Esophagus squamous epithelium (tissue), 5 donors: ENCODE measurements around the gene ZMYND19. TPM values are rescaled to one million over a fixed set of nuclear protein-coding genes. Genes with fewer than 3 reads are reported as not detected.
"Not testable (repeated sequence)": the region's sequence is repeated elsewhere in the genome, so short reads cannot be mapped to it uniquely, and the experiment has no call there.

ENCODE experiments used
- DNase-seq: peaks from one replicate; lab custom pipeline; 2025; lab: John Stamatoyannopoulos, UW
- H3K27ac ChIP-seq, 4 donors: fragments of 200-600 bp; sonication (generic); one replicate each; pipeline ENCODE4 v1.5.1; 2016 to 2019; ENCODE audit warnings: mild to moderate bottlenecking in 1 of 4
- H3K27me3 ChIP-seq, 4 donors: fragments of 200-600 bp; sonication (generic); 1 replicate in 3 of 4; 2 replicates in 1 of 4; pipeline versions ENCODE4 v1.5.1 to v1.6.0; 2017 to 2021; ENCODE audit warnings: antibody characterized with exemption in 1 of 4
- H3K36me3 ChIP-seq, 3 donors: fragments of 200-600 bp; sonication (generic); one replicate each; pipeline ENCODE4 v1.5.1; 2016 to 2019
- H3K4me1 ChIP-seq, 3 donors: fragments of 200-600 bp; sonication (generic); one replicate each; pipeline ENCODE4 v1.5.1; 2017 to 2019
- H3K4me3 ChIP-seq, 4 donors: fragments of 200-600 bp; sonication (generic); 1 replicate in 3 of 4; 2 replicates in 1 of 4; pipeline ENCODE4 v1.5.1; 2016 to 2019; ENCODE audit warnings: mild to moderate bottlenecking in 2 of 4, moderate library complexity in 1 of 4
- H3K9me3 ChIP-seq, 3 donors: fragments of 200-600 bp; sonication (generic); one replicate each; pipeline ENCODE4 v1.5.1; 2016 to 2019
- CTCF ChIP-seq, 6 experiments: fragments of 450-650 bp in 4 of 6; fragments of 200-600 bp in 2 of 6; sonication (generic) in 2 of 6; IDR thresholded peaks; one replicate each; pipeline ENCODE4 v1.5.1; 2016 to 2019; ENCODE audit warnings: antibody characterized with exemption in 6 of 6, mild to moderate bottlenecking in 4 of 6, moderate library complexity in 4 of 6
- POLR2A ChIP-seq, 4 donors: fragments of 450-650 bp; IDR thresholded peaks; one replicate each; pipeline ENCODE4 v1.6.1; 2017; ENCODE audit warnings: antibody characterized with exemption in 4 of 4, mild to moderate bottlenecking in 4 of 4, moderate library complexity in 3 of 4
- WGBS, 2 donors: methylation state at CpG; one replicate each; pipeline ENCODE4 v1.1.5; 2018; 5-methylcytosine and 5-hydroxymethylcytosine counted together
- intact Hi-C: fragments of 100-400 bp; cut with DNase I; formaldehyde crosslinking; loops from one replicate; pipeline ENCODE4 v1.15.0; 2022
- total RNA-seq, 4 donors: library from RNA; depleted of rRNA; stranded (reverse); fragments of >200 nt; gene quantifications; one replicate each; pipeline ENCODE4 v1.1.0, GENCODE V29; 2016
- donor health status: DM: yes; HTN: yes; CAD: no.

Gene ZMYND19
- total RNA-seq, 4 donors from 2014 or later: 17.5 to 28.8 (median 25.2) TPM

- WGBS, 2 donors: 67 to 77% methylated on average over 6 to 8 of the region's 8 CpGs
- peaks cover 0 to 16% (median 3%) of the 10 kb centered on the region in 3 donors for H3K4me1 ChIP-seq
- intact Hi-C loops: no loop called here
- no peak overlapping the region for H3K27ac ChIP-seq
- H3K4me3 ChIP-seq: no peak overlapping the region
- no peak for DNase-seq
- H3K27me3 ChIP-seq: no peaks in the 10 kb centered on the region
- no peaks in the 10 kb centered on the region for H3K9me3 ChIP-seq
- no peaks in the 10 kb centered on the region for H3K36me3 ChIP-seq
- TF ChIP-seq POLR2A (IDR thresholded peaks at IDR 0.05): no peak
Observed at GRCh38 chr9:137598943-137599342, 8.6 kb upstream of the ZMYND19 start.

GRCh38 chr9:137596577-137596976, 6.3 kb upstream of the ZMYND19 start:
- H3K4me3 ChIP-seq, H3K36me3 ChIP-seq, DNase-seq, H3K9me3 ChIP-seq, H3K27ac ChIP-seq, intact Hi-C loops, H3K27me3 ChIP-seq: not testable (repeated sequence)
- peaks cover 0 to 14% (median 0%) of the 10 kb centered on the region in 3 donors for H3K4me1 ChIP-seq
- WGBS, 2 donors: 80 to 85% methylated on average over 2 to 5 of the region's 7 CpGs

- WGBS, 2 donors: 76 to 83% methylated on average over 12 of the region's 12 CpGs
- Histone ChIP-seq H3K36me3 (peaks cover 0 to 7% (median 2%) of the 10 kb centered on the region in 3 donors), H3K27me3 (no peaks in the 10 kb centered on the region), H3K4me1 (peaks cover 16 to 40% (median 19%) of the 10 kb centered on the region in 3 donors), H3K9me3 (no peaks in the 10 kb centered on the region), H3K27ac (no peak overlapping the region), H3K4me3 (no peak overlapping the region)
- intact Hi-C loops: no loop called here
- no peak for DNase-seq
- TF ChIP-seq CTCF (IDR thresholded peaks at IDR 0.05) (no peak), POLR2A (IDR thresholded peaks at IDR 0.05) (no peak)
Observed at GRCh38 chr9:137593176-137593575, 2.9 kb upstream of the ZMYND19 start.

- Histone ChIP-seq H3K9me3 (no peaks in the 10 kb centered on the region), H3K4me1 (peaks cover 16 to 42% (median 19%) of the 10 kb centered on the region in 3 donors), H3K27me3 (no peaks in the 10 kb centered on the region), H3K4me3 (no peak overlapping the region), H3K27ac (no peak overlapping the region), H3K36me3 (peaks cover 3 to 11% (median 5%) of the 10 kb centered on the region in 3 donors)
- DNase-seq: no peak
- TF ChIP-seq POLR2A (IDR thresholded peaks at IDR 0.05) (no peak), CTCF (IDR thresholded peaks at IDR 0.05) (no peak)
- intact Hi-C loops: no loop called here
- 62 to 75% methylated on average over 7 of the region's 7 CpGs for WGBS, 2 donors
Observed at GRCh38 chr9:137592767-137593166, 2.5 kb upstream of the ZMYND19 start.

GRCh38 chr9:137590123-137590468, 216 bp downstream of the ZMYND19 start:
- intact Hi-C loops: no loop called here
- no peak for TF ChIP-seq POLR2A (IDR thresholded peaks at IDR 0.05)
- no peaks in the 10 kb centered on the region for H3K27me3 ChIP-seq
- no peak for DNase-seq
- H3K4me3 ChIP-seq: peak overlapping the region; percentile 49 to 82 (median 76)
- H3K36me3 ChIP-seq: peaks cover 19 to 38% (median 22%) of the 10 kb centered on the region in 3 donors
- peaks cover 16 to 42% (median 19%) of the 10 kb centered on the region in 3 donors for H3K4me1 ChIP-seq
- H3K9me3 ChIP-seq: no peaks in the 10 kb centered on the region
- no CpG with 5 or more reads among the region's 61 CpGs for WGBS, 2 donors
- H3K27ac ChIP-seq: peak overlapping the region; percentile 43 to 87 (median 82)

GRCh38 chr9:137589441-137590122, 730 bp downstream of the ZMYND19 start:
- Histone ChIP-seq H3K4me3 (peak overlapping the region; percentile 49 to 82 (median 76)), H3K36me3 (peaks cover 19 to 42% (median 22%) of the 10 kb centered on the region in 3 donors), H3K9me3 (no peaks in the 10 kb centered on the region), H3K27me3 (no peaks in the 10 kb centered on the region), H3K4me1 (peaks cover 16 to 42% (median 19%) of the 10 kb centered on the region in 3 donors), H3K27ac (peak overlapping the region; percentile 43 to 87 (median 82))
- no peak for DNase-seq
- TF ChIP-seq POLR2A (IDR thresholded peaks at IDR 0.05): no peak
- no peak for TF ChIP-seq CTCF (IDR thresholded peaks at IDR 0.05)
- WGBS, 2 donors: 6% methylated on average over 10 of the region's 58 CpGs; no CpG with 5 or more reads in 1 of the 2 donors
- intact Hi-C loops: no loop called here
